NCI-H2196 treated with DMSO at 0.1 percent for 48 hours (cell line): ENCODE measurements around the gene HACL1.
"Not testable (repeated sequence)": the region's sequence is repeated elsewhere in the genome, so short reads cannot be mapped to it uniquely, and the experiment has no call there.

Experiments
- DNase-seq: peaks from one replicate; lab custom pipeline; 2025; ENCODE audit not compliant: unreplicated experiment; lab: John Stamatoyannopoulos, UW

The HACL1 gene

DNA sequence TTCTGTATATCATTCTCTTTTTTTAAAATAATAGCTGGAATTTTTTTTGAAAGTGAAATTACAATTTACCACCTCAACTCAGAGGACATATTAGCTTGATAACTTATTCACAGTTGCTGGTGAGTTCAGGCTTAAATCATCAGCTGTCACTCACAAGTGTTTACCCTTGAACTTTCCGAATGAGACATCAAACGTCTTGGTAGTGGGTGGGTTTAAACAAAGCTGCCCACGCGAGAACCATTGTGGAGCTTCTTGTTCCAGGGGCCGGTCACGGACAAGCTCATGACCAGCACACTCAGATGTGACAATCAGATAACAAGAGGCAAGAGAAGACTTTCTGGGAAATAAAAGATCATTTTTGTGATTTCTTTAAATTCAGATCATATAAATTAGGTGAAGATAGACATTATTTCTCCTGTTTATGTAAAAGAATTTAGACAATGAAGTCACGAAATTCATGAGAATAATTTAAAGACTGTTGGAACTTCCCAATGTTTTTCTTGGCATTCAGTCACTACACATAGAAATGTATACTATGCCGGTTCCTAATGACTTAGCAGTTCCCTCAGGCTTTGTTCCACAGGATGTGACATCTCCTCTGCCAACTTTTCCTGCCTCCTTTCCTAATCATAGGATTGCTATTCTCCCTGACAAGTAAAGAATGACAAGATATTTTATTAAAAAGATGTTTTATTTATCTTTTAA is 29.4 kb upstream of the HACL1 start:
- DNase-seq = no peak

DNA sequence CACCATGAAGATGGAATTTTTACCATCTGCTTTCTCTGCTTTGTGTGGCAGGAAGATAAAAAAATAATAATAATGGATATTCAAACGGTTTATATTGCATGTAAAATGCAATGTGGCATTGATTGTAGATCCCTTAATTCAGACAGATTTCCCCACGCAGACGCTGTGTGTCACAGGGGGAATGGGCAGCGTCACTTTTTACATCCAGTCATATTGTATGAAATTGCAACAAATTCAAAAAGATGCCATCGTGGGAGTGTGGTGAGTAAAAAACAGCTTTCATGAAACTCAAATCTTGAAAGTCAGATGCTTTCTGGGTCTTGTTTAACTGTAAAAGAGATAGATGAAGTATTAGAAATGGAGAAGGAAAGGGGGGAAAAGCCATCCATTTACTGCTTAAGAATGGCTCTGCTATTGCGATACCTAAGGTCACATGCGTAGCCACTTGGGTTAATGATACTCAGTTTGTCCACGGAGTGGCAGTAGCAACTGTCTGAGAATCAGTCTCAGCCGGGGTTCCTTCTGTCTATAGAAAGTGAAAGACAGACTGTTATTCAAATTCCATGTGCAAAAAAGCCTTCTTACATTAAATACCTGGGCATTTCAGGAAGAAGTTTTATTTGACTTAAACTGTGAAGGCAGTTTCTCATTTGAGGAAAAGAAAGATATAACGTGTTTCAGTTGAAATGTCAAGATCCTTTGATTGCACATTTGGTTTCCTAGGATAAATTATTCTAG is 28.7 kb upstream of the HACL1 start:
- no peak for DNase-seq

DNA sequence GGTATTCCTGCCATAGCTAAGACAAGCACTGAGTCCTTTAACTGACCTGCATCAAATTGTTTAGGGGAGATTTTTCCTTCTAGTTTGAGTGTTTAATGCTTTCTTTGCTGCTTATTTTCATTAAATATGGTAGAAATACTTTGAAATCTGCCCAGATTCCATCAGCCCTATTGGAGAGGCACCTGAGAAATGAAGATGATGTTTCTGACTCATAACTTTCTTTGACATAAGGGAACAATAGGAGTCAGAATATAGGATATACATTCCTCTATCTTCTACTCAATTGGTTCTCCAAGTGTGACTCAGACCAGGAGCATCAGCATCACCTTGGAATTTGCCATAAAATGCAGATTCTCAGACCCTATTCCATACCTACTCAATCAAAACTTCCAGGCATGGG is 27.6 kb upstream of the HACL1 start:
- no peak for DNase-seq

DNA sequence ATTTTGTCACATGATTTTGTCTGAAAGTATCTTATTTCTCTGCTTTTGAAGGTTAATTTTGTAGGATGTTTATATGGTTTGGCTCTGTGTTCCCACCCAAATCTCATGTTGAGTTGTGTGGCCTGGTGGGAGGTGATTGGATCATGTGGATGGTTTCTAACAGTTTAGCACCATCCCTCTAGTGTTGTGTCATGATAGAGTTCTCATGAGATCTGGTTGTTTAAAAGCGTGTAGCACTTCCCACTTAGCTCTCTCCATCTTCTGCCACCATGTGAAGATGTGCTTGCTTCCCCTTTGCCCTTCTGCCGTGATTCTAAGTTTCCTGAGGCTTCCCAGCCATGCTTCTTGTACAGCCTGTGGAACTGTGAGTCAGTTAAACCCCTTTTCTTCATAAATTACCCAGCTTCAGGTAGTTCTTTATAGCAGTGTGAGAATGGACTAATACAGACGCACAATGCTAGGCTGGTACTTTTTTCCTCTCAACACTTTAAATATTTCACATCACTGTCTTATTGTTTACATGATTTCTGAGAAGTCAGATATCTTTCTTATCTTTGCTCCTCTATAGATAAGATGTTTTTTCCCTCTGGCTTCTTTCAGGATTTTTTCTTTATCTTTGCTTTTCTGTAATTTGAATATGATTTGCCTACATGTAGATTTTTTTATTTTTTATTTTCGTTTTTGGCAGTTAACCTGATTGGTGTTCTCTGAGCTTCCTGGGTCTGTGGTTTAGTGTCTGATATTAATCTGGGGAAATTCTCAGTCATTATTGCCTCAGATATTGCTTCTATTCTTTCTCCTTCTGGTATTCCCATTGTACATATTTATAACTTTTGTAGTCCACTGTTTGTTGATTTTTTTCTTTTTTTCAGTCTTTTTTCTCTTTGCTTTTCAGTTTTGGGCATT is 22.4 kb upstream of the HACL1 start:
- DNase-seq = no peak

DNA sequence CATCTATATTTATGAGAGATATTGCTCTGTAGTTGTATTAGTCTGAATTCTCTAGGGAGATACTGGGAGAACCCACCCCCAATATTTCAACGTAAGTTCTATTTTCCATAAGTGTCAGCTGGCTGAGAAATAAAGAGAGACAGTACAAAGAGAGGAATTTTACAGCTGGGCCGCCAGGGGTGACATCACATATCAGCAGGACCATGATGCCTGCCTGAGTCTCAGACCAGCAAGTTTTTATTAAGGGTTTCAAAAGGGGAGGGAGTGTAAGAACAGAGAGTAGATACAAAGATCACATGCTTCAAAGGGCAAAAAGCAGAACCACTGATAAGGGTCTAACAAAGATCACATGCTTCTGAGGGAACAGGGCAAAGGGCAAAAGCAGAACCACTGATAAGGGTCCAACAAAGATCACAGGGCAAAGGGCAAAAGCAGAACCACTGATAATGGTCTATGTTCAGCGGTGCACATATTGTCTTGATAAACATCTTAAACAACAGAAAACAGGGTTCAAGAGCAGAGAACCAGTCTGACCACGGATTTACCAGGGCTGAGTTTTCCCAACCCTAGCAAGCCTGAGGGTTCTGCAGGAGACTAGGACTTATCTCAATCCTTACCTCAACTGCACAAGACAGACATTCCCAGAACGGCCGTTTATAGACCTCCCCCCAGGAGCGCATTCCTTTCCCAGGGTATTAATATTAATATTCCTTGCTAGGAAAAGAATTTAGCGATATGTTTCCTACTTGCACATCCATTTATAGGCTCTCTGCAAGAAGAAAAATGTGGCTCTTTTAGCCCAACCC is 18.5 kb upstream of the HACL1 start:
- DNase-seq = not testable (repeated sequence)

DNA sequence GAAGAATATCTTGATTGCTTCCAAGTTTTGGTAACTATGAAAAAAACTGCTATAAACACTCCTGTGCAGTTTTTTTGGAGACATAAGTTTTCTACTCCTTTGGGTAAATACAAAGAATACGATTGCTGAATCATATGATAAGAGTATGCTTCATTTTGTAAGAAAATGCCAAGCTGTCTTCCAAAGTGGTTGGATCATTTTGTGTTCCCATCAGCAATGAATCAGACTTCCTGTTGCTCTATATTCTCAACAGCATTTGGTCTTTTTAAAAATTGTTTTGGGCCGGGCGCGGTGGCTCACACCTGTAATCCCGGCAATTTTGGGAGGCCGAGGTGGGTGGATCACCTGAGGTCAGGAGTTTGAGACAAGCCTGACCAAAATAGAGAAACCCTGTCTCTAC is 14.7 kb upstream of the HACL1 start:
- DNase-seq = no peak

DNA sequence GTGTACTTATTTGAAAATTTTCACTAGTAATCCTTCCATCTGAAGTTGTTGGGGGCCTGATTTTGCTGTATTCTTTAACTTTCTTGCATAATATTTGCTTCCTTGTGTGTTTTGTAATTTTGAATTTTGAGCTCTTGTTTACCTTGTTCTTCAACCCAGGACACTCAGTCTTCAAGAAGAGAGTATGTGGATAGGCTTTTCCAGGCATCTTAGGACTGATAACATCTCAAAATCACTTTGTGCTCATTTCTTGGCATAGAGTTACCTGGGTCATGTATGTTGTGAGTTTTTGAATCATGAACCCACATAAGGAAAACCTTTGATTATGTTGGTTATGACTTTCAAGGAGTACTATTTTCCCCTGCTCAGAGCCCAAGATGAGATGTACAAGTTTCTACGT is 13.6 kb upstream of the HACL1 start:
- no peak for DNase-seq

DNA sequence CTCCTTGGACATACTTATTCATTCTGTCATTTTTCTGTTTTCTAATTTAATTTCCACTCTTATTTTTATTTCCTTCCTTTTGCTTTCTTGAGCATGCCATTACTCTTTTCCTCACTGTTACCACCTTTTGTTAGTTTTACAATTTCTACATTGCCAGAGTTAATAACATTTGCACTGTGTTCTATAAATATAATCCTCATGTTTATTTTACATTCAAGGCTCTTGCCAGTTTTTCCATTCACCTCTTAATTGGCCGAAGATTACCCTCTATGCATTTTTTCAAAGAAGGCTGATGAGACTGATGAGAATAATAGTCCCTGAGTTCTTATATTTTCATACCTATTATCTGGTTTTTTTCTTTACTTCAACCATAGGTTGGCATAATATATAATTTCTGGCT is 10.6 kb upstream of the HACL1 start:
- DNase-seq = no peak

DNA sequence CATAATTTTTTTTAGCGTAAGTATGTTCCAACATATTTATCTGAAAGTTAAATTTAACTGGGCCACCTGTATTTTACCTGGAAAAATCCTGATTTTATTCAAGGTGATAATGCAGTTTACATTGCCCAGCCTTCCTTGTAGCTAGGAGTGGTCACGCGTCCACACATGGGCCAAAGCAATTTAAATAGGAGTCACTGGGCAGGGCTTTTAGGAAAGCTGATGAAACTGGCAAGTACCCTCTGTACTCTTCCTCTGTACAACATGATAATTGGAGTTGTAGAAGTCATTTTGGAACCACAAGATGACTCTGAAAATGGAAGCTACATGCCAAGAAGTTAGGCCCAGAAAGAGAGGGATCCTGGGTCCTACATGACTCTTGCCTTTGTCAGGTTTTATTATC is 9.6 kb upstream of the HACL1 start:
- DNase-seq = no peak

DNA sequence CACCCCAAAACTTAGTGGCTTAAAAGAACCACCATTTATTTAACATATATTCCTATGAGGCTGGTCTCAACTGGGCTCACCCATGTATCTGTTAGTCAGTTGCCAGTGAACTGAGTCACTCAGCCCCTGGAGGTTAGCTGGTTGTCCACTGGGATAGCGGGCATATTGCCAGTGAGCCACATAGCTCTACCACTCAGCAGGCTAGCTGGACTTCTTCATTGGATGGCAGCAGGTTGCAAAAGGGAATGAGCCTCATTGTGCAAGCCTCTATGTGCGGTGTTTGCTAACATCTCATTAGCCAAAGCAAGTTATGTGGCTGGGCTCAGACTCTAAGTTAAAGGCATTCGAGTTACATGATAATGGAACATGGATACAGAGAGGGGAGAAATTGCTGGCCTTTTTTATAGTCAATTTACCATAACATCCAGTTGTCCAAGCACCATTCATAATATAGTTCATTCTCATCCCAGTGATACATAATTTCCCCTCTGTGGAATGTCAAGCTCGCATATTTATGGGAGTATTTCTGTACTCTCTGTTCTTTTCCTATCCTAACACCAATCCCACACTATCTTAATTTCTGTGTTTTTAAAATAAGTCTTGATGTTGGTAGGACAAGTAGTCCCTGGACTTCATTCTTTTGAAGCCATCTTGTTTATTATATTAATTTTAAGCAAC is 8.9 kb upstream of the HACL1 start:
- no peak for DNase-seq

DNA sequence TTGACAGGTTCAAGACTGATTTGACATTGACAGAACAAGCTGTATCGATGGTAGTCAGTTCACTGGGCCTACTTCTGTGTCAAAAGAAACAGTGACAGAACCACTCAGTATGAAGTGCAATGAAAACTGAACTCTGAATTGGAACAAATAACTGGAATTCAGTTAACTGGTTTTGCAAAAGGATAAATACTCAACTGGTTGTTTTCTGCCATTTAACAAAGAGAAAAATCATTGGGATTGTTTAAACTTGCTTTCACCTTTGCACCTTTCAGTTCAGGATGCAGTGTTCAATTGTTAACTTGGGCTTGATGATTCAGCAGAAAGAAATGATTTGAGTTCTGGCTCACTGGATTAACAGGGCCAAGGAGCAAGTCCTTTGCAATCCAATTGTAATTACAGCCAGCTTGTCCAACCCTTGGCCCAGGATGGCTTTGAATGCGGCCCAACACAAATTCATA is 5.1 kb upstream of the HACL1 start:
- DNase-seq = no peak

DNA sequence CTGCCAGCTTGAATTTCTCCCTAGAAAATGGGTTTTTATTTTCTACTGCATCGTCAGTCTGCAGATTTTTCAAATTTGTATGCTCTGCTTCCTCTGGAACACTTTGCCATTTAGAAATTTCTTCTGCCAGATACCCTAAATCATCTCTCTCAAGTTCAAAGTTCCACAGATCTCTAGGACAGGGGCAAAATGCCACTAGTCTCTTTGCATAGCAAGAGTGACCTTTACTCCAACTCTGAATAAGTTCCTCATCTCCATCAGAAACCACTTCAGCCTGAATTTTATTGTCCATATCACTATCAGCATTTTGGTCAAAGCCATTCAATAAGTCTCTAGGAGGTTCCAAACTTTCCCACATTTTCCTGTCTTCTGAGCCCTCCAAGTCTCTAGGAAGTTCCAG is 3.2 kb upstream of the HACL1 start:
- DNase-seq = not testable (repeated sequence)

DNA sequence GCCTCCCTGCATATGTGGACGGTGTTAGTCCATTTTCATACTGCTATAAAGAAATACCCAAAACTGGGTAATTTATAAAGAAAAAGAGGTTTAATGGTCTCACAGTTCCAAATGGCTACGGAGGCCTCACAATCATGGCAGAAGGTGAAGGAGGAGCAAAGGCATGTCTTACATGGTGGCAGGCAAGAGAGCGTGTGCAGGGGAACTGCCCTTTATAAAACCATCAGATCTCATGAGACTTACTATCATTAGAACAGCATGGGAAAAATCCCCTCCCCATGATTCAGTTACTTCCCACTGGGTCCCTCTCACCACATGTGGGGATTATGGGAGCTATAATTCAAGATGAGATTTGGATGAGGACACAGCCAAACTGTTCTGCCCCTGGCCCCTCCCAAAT is 1.4 kb upstream of the HACL1 start:
- not testable (repeated sequence) for DNase-seq

DNA sequence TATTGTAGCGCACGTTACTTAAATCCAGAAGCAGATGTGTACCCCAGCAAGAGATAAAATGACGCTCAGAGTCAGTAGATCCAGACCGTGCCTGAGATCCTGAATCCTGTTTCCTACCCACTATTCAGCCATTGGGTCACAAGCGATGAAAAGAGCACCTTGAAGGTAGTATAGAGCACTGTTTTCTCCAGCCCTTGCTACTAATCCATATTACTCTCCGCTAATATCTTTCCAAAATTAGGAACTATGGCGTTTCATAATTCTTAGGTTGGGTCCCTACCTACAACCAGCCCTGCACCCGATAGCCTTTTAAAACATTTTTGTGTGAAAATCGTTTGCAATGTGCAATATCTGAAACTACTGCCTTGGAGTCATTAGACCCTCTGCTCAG is 772 bp upstream of the HACL1 start:
- no peak for DNase-seq

DNA sequence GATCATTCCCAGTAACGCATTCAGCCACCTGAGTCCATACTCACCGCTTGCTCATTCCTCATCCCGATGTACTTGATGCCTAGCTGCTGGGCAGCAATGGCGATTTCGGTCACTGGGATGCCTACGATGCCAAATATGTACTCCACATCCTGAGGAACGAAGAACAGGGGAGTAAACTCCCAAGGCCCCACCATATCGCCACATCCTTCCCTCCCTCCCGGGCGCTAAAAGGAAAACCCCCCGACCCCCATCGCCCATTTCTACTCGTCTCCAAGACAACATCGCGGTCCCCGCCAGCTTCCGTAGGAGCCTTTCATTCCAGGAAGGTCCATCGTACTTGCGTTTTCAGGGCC is 347 bp downstream of the HACL1 start:
- DNase-seq = no peak

DNA sequence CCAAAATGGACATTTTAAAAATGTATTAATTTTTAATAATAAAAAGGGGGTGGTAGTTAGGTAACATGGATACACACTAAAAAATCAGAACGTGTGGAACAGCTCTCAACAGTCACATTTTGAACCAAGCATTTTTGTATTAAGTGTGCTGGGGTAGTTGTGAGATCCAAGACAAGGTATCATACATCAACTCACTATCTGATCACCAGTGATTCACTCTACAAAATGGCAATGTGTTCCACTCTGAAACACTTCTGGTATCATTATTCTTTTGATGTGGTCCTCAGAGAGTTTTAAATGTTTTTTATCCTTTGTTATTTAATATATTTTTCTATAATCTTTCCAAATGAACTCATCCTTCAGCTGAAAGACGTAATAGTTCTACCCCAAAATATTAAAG is 5.4 kb downstream of the HACL1 start:
- no peak for DNase-seq

DNA sequence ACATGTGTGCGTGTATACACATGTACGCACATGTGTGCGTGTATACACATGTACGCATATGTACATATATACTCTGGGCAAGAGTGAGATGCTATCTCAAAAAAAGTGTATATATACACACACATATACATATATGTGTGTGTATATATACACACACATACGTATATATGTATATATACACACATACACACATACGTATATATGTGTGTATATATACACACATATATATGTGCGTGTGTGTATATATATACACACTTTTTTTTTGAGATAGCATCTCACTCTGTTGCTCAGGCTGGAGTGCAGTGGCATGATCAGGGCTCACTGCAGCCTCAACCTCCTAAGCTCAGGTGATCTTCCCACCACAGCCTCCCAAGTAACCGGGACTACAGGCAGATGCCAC is 8.4 kb downstream of the HACL1 start:
- DNase-seq = no peak

DNA sequence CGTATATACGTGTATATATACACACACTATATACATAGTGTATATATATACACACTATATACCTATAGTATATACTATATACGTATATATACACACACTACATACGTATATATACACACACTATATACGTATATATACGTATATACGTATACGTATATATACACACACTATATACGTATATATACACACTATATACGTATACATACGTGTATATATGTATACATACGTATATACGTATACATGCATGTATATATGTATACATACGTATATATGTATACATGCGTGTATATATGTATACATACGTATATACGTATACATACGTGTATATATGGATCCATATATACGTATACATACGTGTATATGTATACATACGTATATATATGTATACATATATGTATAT is 9.4 kb downstream of the HACL1 start:
- DNase-seq = no peak

DNA sequence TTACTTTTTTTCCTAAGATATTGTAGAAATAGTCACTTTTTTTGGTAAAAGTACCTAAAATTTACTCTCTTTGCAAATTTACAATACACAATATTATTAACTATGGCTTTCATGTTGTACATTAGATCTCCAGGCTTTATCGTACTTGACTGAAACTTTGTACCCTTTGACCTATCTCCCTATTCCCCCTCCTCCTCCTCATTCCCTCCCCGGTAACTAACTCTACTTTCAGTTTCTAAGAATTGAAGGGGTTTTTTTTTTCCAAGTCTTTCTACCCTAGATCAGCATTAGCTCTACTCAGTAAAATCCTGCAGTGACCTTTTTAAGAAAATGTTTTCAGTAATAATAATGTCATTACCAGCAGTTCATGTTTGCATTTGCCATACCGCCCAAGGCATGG is 10.1 kb downstream of the HACL1 start:
- no peak for DNase-seq

DNA sequence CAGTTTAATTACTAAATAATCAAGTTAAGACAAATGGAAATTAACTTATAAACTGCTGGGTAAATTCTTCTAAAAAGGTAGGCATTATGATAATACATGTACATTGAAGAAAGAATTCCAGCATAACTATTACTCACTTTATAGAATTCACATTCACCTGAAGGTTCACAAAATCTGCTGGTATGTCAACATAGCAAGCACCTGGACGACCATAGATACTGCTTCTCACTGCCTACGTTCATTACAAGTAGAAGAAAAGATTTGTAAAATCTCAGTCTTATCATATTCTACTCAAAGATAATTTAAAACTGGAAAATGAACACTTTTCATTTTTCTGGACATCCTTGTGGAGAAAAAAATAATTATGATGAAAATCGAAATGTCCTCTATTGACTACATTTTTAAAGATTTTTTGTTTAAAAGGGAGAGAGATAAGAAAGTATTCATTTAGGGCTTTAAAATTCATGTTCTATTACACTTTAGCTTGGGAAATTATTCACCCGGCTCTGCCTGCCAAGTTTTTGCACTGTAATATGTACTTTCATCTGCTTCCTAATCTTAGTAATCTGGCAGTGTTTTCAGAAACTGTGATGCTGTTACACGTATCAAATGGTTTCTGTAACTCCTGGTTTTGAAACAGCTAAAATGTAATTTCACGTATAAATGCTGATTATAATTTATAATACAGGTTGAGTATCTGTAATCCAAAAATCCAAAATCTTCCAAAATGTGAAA is 16.1 kb downstream of the HACL1 start:
- no peak for DNase-seq
